Stimulated activated naive CD4-positive, alpha-beta T cell treated with Interleukin-2 at 50 U/mL for 16 hours (primary cell): ENCODE measurements around the gene SETBP1.

Experiments used
- DNase-seq: peaks from one replicate; lab custom pipeline; 2025; lab: John Stamatoyannopoulos, UW

The SETBP1 gene

DNA sequence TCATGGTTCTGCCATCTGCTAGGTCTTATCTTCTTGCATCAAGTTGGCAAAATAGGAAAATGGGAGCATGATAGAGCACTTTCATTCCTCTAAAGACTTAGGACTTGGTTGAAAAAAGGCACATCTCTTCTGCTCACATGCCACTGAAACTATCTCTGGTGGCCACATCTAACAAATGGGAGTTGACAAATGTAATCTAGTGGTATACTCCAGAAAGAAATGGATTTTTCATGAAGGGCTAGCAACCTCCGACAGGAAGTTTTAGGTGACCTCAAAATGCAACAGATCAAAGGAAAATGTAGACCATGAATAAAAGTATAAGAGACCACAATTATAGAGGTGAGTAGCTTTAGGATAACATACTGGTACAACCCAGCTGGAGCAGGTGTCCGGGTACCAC lies 224.1 kb downstream of the SETBP1 start:
- no peak for DNase-seq

DNA sequence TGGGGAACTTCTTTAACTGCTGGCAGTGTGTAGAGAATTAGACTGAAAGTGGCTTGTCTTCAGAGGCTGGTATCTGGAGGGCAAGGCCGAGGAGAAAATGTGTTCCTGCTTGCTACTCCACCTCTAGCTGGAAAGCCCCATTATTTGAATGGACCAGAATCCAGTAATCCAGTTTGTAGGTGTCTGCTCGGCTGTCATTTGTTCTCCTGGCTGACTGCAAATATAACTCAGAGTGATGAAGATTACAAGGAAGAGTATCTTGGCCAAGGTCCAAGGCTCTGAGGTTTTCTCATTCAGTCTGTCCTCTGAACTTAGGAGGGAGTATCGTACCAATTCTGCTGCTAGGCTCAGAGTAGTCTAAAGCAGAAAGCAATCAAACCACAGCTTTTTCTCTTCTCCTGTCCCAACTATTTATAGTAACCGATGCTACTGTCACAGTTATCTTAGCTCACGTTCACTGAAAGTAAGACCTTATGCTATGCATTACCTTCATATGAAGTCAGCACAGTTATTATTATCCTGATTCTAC lies 228.6 kb downstream of the SETBP1 start:
- no peak for DNase-seq

DNA sequence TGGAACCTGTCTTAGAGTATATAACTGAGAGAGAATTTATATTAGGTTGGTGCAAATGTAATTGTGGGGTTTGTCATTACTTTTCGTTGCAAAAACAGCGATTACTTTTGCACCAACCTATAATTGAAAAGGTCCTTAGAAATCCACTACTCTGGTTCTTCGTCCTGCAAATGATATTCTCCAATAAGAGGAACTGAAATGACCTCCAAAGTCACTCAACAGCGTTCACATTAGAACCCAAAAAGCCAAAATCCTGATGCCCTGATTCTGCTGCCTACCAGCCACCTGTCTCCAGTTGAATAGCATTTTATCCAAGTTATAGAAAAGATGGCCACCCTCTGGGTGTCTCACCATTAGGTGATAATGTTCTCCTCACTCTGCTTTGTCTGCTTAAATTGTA lies 230.6 kb downstream of the SETBP1 start:
- no peak for DNase-seq

DNA sequence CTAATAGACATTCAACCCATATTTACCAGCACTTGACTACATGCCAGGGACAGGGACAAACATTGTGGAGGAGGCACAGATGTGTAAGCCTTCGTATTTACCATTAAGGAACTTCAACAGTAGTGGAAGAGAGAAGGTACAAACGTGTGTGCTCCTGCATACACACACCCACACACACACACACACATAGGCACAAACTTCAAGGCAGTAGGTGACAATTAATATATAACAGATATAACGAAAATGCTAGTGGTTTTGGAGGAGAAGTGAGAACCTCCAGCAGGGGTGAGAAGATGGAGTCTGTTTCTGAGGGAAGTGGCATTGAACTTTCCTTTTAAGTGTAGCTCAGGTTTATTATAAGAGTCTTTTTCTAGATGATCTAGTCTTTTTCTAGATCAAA lies 231.1 kb downstream of the SETBP1 start:
- no peak for DNase-seq

DNA sequence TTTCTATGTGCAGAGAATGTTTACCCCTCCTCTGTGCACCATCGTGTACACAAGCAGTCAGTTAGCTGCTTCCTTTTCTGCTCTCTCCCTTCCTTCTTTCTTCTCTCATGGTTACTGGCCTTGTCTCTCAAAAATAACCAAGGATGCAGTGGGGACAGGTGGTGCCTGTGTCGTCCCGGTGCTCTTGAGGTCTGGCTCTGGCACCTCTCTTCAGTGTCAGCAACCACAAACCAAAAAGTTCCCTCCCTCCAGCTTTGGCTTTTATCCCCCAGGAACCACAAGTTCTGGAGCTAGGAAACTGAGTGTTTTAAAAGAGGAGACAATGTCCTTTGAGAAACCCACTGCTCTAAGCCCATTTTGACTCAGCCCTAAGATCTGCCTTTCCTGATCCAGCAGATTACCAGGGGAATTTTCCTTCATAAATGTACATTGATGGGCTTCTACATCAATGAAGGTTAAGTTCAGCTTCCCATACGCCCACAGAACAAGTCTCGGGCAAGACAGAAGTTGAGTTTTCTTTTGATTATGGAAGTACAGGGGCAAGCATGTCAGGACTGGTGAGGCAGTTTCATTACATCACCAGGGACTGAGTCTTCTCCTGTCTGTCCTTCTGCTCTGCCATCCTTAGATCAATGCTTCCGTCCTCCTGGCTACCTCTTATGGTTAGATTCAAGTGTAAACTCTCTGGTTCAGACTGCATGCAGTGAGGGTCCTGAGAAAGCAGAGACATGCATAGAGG lies 232.2 kb downstream of the SETBP1 start:
- DNase-seq = no peak

DNA sequence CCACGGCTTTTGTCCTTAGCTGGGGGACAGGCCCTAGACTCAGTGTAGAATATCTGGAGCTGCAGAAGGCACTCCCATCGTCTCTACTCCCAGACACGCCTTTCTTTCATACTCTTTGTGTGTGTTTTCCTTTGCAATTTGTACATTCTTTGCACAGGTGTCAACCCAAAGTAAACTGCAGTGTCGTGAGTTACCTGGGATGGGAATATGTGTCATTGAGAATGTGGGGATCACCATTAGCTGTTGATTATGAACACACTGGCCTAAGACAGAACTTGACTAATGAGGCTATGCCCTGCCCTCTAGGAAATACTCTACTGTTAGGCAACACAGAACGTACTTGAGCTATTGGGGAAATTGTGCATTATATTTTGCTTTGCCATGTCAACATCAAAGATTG lies 233.3 kb downstream of the SETBP1 start:
- no peak for DNase-seq

DNA sequence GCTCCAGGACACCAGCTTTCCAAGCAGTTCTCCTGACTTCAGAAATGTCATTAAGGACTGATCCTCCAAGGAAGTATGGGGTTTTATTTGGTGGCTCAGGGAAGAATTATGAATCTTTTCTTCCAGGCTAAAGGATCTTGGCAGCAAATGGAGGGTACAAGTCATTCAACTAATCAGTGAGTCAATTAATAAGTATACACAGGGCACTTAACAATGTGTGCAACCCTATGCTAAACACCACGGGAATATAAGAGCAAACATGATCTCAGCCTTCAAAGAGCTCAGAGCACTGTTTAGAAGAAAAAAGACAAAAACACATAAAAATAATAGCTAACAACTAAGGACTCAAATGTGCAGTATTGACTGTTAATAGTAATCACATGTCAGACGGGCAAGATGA lies 234.5 kb downstream of the SETBP1 start:
- no peak for DNase-seq

DNA sequence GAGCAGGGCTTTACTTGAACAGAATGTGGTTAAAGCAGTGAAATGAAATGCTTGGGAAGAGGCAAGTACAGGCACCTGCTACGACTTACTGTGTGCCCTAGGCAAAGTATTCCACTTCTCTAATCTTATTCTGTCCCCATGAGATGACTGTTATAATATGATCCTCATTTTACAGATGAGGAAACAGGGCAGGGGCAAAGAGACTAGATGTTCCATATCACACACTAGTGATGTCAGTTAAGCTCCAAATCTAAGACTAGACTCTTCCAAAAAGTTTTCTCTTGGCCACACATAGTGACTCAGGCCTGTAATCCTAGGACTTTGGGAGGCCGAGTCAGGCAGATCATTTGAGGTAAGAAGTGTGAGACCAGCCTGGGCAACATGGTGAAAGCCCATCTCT lies 235.0 kb downstream of the SETBP1 start:
- no peak for DNase-seq

DNA sequence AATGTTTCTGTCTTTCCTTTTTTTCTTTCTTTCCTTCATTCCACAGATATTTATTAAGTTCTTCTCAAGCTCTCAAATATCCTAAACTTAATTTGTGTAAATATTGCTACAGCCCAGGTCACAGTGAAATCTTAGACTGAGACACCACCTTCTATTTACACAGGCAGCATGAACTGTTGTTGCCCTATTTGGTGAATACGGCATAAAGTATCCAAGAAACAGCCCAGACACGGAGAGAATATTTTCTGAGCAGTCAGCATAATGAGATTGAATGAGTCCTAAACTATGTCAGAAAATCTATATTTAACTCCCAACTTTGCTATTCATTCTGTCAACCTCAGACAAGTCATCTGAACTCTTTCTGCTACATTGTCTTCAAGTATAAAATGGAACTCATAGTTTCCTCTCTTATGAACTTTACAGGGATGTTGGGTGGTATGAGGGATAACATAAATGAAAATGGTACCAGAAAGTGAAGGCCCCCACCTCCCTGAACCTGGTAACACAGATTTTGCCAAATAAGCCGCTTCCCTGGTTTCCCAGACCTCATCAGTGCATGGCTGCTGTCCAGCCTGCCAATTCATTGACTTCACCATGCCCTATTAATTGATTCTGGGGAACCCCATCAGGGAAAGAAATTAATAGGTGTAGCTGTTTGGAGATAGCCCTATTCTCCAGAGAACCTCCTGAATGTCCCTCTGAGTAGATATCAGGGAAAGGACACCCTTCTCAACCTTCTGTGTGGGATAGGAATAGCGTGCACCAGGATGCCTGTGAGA lies 235.9 kb downstream of the SETBP1 start:
- no peak for DNase-seq

DNA sequence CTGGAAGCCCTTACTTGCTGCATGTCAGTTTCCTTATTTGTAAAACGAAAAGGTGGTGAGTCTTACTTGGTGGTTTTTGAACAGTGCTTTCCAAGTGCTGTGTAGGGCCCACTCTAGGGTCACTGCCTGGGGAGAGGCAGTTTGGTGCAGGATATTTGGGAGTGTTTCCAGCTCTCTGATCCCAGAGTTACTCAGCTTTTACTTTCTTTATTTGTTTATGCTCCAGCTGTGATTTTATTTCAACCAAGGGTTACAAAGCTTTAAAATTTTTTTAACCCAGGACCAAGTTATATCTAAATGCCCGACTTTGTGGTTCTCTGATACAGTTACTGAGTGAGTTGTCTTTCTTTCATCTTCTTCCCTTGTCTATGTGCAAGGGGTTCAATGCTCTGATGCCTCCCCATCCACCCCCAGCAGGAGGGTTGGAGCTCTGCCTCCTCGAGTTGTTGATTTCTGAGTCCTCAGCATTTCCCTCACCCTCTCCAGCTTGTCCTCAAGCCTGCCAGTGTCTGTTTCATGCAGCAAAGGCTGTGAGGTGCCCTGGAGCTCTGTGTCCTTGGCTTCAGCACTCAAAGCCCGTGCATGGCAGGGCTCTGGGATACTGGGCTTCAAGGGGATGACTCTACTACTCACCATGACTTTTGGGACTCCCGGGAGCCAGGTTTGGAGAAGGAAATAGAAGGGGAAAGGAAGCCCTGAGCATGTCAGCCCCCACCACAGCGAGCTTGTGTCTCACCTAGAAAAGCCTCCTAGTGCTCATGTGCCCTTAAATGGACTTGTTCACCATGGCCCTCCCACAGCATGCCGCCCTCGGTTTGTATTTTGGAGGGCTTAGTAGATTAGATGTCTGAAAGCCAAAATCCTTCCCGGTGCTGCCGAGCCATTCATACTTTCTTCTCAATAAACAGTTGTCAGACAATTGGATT lies 236.8 kb downstream of the SETBP1 start:
- no peak for DNase-seq

DNA sequence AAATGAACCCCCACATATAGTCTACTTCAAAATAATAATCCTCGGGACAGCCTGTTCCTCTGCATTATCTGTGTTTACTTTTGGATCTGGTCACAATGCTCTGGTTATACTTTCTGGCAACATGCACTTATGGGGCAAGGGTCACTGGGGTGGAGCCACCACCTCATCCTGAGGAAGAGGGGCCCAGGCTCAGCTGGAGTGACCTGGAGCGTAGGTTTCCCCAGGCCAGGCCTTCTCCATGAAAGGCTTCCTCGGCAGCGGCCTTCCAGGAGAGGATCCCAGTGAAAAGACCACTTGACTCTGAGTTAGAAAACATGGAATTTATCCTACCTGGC lies 237.4 kb downstream of the SETBP1 start:
- no peak for DNase-seq

DNA sequence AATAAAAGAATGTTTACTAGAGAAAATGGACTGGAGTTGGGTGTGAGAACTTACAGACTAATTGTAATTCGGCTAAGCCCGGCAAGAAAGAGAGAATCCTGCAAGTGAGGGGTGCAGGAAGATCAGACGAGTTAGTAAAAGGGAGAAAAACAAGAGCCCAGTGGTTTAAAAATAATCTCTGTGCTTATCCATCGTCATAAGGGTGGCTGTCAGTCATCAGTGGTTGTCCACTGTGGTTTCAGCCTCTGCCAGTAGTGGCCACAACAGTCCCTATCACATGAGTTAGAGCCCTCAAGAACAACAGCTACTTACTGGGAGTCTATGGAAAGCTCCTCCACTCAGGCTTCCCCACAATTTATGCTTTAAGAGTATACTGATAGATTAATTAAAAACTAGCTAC lies 239.8 kb downstream of the SETBP1 start:
- no peak for DNase-seq

DNA sequence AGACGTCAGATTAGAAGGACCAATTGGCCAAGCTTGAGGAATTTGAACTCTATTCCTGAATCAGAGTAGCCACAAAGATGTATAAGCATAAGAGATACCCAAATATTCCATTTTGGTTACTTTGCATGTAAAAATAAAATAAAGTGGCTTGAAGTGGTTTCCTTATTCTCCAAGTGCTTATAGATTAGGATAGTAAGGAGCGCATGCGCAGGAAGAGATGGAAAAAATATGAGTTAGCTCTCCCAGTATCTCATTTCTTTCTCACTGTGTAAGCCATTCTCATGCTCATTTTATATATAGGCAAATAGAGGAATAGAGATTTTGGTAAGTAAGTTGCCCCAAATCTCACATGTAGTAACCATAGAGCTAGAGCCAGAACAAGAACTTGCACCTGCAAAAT lies 241.3 kb downstream of the SETBP1 start:
- DNase-seq = no peak

DNA sequence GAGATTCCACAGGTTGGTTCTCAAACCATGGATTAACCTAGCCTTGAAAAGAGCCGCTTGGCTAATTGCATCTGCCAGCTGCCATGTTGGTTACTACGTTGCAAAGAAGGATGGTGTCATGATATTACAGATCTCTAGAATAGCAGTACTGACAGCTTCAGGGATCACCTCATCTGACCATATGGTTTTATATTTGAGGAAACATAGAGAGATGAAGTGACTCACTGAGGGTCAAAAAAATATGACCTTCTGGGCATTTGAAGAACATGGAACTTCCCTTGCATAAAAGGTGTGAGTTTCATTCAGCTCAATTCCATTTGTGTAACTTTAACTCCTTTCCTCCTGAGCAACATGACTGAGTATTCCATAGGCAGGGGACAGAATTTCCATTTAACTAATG lies 242.3 kb downstream of the SETBP1 start:
- no peak for DNase-seq

DNA sequence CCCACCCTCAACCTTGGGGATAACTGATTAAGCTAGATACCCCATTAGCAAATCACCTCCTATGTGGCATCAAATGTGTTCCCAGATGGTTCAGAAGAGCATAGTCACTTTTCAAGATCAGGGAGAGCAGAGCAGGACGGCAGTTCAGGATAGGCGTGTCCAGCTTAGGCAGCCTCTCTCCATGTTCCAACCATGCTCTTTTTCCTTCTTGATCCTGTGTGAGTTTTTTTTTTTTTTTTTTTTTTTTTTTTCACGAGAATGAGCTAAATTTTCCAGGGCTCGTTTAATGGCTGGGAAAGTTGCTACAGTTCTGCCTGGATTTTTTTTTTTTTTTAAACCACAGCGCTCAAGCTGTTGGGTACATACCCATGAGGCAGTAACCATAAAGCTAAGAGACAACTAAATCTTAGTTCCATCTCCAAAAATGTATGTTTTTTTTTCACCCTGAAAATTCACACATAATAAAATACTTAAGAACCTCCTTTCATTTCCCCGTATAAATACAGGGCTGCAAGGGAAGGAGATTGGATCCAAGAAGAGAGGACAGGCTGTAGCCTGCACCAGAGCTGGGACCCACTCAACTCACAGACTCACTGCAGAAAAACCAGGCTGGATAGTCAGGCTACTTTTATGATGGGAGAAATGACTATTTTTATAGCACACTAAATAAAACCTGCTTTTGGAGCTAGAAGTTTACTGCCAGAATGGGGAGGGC lies 244.3 kb downstream of the SETBP1 start:
- no peak for DNase-seq

DNA sequence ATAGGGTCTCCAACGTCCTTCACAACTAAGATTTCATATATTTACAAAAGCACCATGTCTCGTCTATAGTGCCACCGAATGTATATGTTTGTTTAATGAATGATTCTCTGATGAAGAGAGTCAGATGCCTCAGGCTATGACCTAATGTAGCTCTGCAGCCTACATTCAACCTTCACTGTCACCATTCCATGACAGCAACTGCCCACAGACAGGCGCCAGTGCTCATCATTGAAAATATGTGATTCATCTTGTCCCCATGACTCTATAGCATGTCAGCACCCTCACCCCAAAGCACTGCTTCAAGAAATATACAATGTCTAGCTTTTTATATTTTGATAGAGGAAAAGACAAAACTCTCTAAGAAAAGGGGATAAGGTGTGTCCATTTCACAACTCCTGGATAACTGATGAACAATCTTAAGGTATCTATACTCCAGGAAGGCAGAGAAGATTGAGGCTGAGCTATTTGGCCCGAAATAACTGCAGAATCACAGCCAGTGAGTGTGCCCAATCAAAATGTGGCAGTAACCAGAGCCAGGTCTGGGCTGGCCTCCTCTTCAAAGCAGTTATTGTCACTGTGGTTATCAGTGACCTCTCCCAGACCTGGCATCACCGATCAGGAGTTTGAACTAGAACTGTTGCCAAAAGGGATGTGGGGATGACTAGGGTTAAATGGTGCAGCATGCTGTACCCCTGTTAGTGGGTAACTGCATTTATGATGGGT lies 246.6 kb downstream of the SETBP1 start:
- DNase-seq = no peak

DNA sequence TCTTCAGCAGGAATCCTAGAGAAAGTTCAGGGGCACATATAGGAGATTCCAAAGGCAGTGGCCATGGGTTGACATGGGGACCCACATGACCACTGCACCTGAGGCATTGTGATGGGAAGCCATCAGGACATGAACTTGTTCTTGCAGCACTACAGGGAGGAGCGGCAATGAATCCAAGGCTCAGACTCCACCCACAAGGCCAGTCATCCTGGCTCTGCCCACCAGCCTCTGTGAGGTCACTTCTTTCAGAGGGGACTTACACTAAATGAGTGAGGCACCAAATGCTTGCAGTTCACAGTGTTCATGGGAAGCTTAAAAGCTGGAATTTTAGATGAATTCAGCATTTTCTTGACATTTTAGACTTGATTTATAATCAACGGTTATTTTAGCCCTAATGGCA lies 254.2 kb downstream of the SETBP1 start:
- DNase-seq = no peak

DNA sequence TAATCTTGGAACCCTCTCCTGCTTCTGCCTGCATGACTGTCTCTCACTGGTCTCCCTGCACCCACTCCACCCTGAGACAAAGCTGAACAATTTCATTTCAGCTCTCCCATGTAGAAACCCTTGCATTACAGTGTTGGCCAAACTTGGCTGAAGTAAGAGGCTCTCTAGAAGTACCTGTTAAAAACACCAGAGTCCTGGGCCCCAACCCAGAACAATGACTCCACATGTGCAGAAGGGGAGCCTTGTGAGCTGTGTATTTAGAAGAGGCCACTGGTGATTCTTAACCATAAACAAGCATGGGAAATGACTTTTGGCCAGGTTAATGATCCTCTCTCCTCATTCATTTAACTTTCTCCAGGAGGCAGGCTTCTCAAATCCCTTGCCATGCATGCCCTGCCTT lies 254.8 kb downstream of the SETBP1 start:
- DNase-seq = no peak

DNA sequence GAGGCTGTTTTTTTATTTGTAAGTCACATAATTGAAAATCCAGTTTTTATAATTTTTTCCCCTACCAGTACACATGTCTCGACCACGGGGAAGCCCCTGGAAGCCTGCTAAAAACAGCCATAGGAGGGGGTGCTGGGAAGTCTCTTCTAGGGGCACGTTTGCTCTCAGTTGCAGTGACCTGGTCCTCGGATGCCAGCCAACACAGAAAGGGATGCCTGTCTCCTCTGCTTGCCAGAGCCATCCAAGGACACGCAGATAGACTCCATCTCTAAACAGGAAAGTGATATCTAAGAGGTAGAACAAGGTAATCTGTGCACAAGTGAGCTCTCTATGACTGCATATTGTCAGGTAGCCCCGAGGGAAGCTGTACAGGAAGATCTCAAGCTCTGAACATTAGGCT lies 255.8 kb downstream of the SETBP1 start:
- no peak for DNase-seq

DNA sequence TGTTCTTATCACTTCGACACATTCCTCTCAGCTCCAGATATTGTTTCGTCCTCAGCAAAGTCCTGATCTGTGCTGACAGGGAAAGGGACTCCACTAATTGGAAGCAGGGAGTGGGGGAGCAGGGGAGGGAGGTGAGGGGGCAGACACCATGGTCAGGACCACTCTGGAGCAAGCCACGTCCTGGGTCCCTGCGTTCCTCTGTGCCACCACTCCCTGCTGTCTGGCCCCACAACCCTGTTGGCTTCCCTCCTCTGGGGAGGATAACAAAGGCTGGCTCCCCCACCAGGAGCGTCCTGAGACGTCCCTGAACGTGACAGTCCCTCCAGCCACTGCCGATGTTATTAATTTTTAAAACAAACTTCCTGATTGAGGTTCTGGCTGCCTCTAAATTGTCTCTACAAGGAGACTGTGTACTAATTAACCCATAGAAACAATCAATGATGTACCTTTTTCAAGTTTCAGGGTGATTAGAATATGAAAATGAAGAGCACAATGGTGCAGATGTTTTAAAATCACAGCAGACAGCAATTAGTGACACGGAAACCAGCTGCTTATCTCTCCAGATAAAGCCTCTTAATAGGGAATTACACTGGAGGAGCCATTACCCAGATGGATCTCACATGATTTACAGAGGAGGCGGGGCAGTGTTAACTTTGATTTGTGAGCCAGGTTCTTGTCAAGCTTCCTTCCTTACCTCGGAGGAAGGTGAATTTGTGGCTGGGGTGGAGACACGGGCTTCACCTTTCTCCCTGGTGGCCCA lies 257.5 kb downstream of the SETBP1 start:
- no peak for DNase-seq
